ENCODE data around the gene KRT16.
A peak's percentile ranks its signal among the peaks of the same experiment; 100 is the strongest.
"Not testable (repeated sequence)": the region's sequence is repeated elsewhere in the genome, so short reads cannot be mapped to it uniquely, and the experiment has no call there.

The KRT16 gene

GRCh38 chr17:41583137-41584127 lies 29.1 kb downstream of the KRT16 start:
- DNase-seq (ENCODE audit: low read depth in 2 of 2), result no peak

- DNase-seq (ENCODE audit: low read depth in 2 of 2), result not testable (repeated sequence)
These were observed 30.3 kb downstream of the KRT16 start for GRCh38 chr17:41582061-41582968.

DNA sequence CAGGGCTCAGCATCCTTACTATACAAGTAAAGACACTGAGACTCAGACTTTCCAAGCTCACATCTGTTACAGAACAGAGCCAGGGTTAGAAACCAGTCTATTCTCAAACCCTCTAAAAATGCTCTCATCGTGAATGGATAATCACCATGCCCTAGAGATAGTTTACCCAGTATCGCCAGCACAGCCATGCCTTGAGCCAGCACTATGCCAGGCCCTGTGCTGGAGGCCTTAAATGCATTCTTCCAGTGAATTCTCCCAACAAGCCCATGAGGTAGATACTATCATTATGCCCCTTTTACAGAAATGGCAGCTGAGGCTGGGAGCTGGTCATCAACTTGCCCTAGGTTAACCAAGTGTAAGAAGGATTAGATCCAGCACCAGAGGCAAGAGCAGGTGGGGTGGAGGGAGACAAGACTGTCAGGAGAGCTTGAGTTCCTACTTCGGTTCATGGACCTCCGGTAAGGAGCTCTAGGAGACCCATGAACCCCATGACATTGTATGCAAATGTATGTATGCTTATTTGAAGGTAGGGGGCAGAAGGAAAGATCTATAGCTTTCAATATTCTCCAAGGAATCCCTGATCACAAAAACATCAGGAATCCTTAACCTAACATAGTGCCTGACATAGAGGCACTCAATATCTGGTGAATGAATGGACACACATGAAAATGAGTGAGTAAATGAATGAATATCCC lies 31.1 kb downstream of the KRT16 start:
- DNase-seq (ENCODE audit: low read depth in 2 of 2), result no peak

- no peak for DNase-seq (ENCODE audit: low read depth in 2 of 2)
These were observed 31.7 kb downstream of the KRT16 start for GRCh38 chr17:41580687-41581365.

- DNase-seq (ENCODE audit: low read depth in 2 of 2), result no peak
These were observed 32.4 kb downstream of the KRT16 start for GRCh38 chr17:41580244-41580575.

DNA sequence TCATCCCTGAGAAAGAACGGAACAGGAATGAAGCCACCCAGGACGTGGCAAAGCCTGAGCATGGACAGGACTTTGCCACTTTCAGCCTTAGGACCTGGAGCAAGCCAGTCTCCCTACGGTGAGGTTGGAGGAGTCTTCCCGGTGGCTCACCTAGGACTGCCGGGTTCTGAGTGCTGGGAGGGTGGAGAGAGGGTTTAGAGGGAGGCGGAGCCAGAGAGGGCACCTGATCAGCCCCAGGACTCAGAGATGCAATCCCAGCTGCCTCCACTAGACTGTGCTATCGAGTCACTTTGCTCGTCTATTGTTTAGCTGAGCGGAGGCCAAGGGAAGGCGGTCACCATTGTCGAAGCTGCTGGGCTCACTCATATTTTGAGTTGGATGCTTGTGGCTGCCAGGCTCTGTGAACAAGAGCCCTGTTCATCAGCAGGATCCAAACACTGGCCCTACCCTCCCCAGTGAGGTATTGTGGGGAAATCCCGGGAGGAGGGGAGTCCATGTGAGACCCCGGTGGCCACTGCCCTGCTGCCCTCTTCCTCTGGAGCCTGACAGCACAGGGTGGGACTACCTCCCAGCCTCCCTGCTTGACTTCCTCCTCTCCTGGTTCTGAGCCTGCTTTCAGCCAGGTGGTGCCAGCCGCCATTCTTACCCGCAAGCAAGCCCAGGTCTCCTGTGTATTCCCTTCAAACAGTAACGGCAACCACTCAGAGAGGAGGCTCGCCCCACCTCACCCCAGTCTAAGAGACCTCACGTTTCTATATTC lies 32.9 kb downstream of the KRT16 start:
- peak; percentile 67 to 79 for DNase-seq (ENCODE audit: low read depth in 2 of 2)

DNA sequence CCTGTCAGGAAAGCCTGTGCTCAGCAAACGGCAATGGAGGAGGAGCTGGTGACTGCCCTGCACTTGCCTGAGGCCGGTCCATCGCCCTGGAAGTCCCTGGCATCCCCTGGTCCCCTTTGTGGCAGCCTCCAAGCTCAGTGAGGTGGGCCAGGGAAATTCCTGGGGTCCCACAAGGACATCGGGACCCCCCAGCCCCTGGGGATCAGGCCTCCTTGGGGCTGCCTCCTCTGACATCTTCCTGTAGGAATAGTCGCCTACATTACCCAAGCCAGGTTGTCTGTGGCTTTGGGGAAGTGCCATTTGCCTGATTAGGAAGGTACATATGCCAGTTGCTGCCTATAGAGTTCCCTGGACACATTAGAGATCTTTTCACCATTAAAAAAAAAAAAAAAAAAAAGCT lies 33.6 kb downstream of the KRT16 start:
- DNase-seq (ENCODE audit: low read depth in 2 of 2), result no peak

DNA sequence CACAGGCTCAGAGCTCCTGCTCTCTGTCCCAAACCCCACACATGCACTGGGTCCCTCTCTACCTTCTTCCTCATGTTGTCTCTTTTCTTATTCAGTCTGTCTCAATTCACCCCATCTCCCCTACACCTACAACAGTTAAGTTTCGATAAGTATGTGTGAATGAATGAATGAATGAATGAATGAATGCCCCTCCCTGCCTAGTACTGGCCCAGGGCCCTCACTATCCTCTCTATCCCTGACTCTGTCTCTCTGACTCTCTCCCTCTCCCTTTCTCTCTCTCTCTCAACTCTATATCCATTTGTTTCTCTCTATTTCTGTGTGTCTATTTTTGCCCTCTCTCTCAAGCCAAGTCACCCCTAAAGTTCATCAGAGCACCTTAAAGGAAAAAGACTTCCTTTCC lies 34.0 kb downstream of the KRT16 start:
- DNase-seq (ENCODE audit: low read depth in 2 of 2), result no peak

DNA sequence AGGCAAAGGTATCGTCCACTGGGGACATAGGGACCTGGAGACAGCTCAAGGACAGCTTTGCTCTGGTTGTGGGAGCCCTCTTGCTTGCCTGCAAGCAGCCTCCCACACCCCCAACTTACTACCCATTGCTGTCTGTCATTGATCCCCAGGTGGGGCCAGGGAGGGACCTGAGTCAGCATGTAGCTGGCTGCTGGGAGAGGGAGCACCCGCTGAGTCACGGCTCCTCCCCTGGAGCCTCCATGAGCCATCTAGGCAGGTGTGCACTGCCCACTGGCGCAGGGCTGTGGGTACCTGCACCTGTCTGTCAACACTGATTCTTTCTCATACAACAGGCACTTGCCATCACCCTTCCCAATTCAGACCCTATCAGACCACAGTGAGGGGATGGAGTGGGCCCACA lies 35.8 kb downstream of the KRT16 start:
- not testable (repeated sequence) for DNase-seq (ENCODE audit: low read depth in 2 of 2)

- no peak for DNase-seq (ENCODE audit: low read depth in 2 of 2)
These were observed 37.2 kb downstream of the KRT16 start for GRCh38 chr17:41575336-41575735.

GRCh38 chr17:41571561-41572434 lies 40.8 kb downstream of the KRT16 start, which contains the start of gene KRT9:
Gene KRT9, minus strand, starts transcription at chr17:41572059. Its CDS starts 67 bp downstream, at chr17:41571992.
- DNase-seq (ENCODE audit: low read depth in 2 of 2), result no peak

GRCh38 chr17:41567317-41567716 lies 45.2 kb downstream of the KRT16 start:
- DNase-seq (ENCODE audit: low read depth in 2 of 2), result no peak

DNA sequence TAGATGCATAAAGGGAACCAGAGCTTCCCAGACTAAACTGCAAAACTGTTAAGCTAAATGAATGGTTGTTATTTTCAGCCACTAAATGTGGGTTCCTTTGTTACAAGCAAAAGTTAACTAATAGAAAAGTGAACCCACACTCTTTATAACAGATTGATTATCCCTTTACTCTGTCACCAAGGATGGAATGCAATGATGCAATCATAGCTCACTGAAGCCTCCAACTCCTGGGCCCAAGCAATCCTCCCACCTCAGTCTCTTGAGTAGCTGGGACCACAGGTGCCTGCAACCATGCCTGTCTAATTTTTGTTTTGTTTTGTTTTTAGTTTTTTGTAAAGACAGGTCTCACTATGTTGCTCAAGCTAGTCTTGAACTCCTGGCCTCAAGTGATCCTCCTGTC lies 47.2 kb downstream of the KRT16 start:
- no peak for DNase-seq (ENCODE audit: low read depth in 2 of 2)

DNA sequence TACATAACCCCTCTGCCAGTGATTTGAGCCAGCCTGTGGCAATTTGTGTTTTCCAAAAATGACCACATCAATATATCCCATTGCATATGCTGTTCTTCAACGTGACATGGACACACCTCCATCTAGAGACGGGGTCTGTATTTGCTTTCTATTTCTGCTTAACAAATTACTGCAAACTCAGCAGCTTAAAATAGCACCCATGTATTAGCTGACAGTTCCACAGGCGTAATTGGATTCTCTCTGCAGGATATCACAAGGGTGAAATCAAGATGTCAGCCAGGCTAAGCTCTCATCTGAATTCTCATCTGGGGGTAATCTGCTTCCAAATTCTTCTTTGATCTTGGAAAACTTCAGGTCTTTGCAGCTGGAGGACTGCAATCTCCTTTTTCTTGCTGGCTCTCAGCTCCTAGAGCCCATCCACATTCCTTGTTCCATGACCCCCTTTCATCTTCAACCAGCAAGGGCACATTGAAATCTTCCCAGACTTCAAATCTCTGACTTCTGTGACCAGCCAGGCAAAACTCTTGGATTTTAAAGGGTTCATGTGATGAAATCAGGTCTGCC lies 48.9 kb downstream of the KRT16 start:
- no peak for DNase-seq (ENCODE audit: low read depth in 2 of 2)

DNA sequence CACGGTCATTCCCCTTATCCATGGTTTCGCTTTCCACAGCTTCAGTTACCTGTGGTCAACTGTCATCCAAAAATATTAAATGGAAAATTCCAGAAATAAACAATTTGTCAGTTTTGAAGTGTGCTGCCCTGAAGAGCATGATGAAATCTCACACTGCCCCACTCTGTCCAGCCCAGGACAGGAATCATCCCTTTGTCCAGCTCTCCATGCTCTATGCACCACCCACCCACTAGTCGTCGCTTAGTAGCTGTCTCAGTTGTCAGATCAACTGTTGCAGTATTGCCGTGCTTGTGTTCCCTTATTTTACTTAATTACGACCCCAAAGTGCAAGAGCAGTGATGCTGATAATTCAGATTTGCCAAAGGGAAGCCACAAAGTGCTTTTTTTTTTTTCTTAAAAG lies 51.0 kb downstream of the KRT16 start:
- DNase-seq (ENCODE audit: low read depth in 2 of 2), result no peak

Data from stimulated activated CD4-positive, alpha-beta T cell treated with anti-CD3 and anti-CD28 coated beads, Interleukin-4, amount 100 ng/mL, for 48 hours (primary cell).